SK-N-SH treated with all-trans-retinoic acid at 6 μM for 48 hours (cell line): ENCODE data around the gene IGFN1.

Experiments
- ATAC-seq: fragments of 200-7000 bp; cut with Tn5 transposase; 3 replicates; pipeline ENCODE4 v1.9.1; 2020; ENCODE audit warnings: mild to moderate bottlenecking, moderate library complexity
- ARNTL ChIP-seq: fragments of 450-650 bp; formaldehyde crosslinking; IDR thresholded peaks from 2 replicates; pipeline ENCODE4 v1.5.0; 2020; ENCODE audit warnings: low read depth, mild to moderate bottlenecking, moderate library complexity, borderline replicate concordance
- BACH2 ChIP-seq: fragments of 250-450 bp; sonication (Bioruptor Pico); IDR thresholded peaks from 2 replicates; pipeline ENCODE4 v1.9.0; 2021; ENCODE audit warnings: mild to moderate bottlenecking, borderline replicate concordance
- CREB5 ChIP-seq: fragments of 250-450 bp; sonication (Bioruptor Pico); IDR thresholded peaks from 2 replicates; pipeline ENCODE4 v1.5.1; 2020; ENCODE audit warnings: low read depth, mild to moderate bottlenecking, moderate library complexity
- CSDC2 ChIP-seq: fragments of 250-450 bp; sonication (Bioruptor Pico); IDR thresholded peaks from 2 replicates; pipeline ENCODE4 v1.5.0; 2020; ENCODE audit warnings: mild to moderate bottlenecking, moderate library complexity
- CSRNP3 ChIP-seq: fragments of 250-450 bp; sonication (Bioruptor Pico); IDR thresholded peaks from 2 replicates; pipeline ENCODE4 v1.5.1; 2021; ENCODE audit warnings: mild to moderate bottlenecking, moderate library complexity
- ESRRG ChIP-seq: fragments of 250-450 bp; sonication (Bioruptor Pico); IDR thresholded peaks from 2 replicates; pipeline ENCODE4 v1.6.1; 2021; ENCODE audit warnings: mild to moderate bottlenecking
- GLIS3 ChIP-seq: fragments of 250-450 bp; sonication (Bioruptor Pico); IDR thresholded peaks from 2 replicates; pipeline ENCODE4 v1.5.0; 2020; ENCODE audit warnings: mild to moderate bottlenecking, moderate library complexity
- ISL1 ChIP-seq: fragments of 250-450 bp; sonication (Bioruptor Pico); IDR thresholded peaks from 2 replicates; pipeline ENCODE4 v2.1.2; 2022; ENCODE audit warnings: mild to moderate bottlenecking, moderate library complexity
- OSR1 ChIP-seq: fragments of 250-450 bp; sonication (Bioruptor Pico); IDR thresholded peaks from 2 replicates; pipeline ENCODE4 v1.8.0; 2022; ENCODE audit warnings: moderate library complexity, mild to moderate bottlenecking, inconsistent platforms
- PATZ1 ChIP-seq: fragments of 250-450 bp; sonication (Bioruptor Pico); IDR thresholded peaks from 2 replicates; pipeline ENCODE4 v1.8.0; 2020; ENCODE audit warnings: mild to moderate bottlenecking, moderate library complexity, borderline replicate concordance
- PPARA ChIP-seq: fragments of 250-450 bp; sonication (Bioruptor Pico); IDR thresholded peaks from 2 replicates; pipeline ENCODE4 v1.5.0; 2020; ENCODE audit warnings: mild to moderate bottlenecking, borderline replicate concordance
- RARB ChIP-seq: fragments of 250-450 bp; sonication (Bioruptor Pico); IDR thresholded peaks from 2 replicates; pipeline ENCODE4 v1.8.0; 2021; ENCODE audit warnings: mild to moderate bottlenecking, moderate library complexity
- SNAI2 ChIP-seq: fragments of 250-450 bp; sonication (Bioruptor Pico); IDR thresholded peaks from 2 replicates; pipeline ENCODE4 v1.5.0; 2020; ENCODE audit warnings: mild to moderate bottlenecking, moderate library complexity
- TCF4 ChIP-seq: fragments of 250-450 bp; sonication (Bioruptor Pico); IDR thresholded peaks from 2 replicates; pipeline ENCODE4 v1.8.0; 2021; ENCODE audit warnings: mild to moderate bottlenecking, moderate library complexity, borderline replicate concordance
- TOX ChIP-seq: fragments of 250-450 bp; sonication (Bioruptor Pico); IDR thresholded peaks from 2 replicates; pipeline ENCODE4 v1.8.0; 2021; ENCODE audit warnings: mild to moderate bottlenecking, moderate library complexity, borderline replicate concordance
- TSHZ2 ChIP-seq: fragments of 250-450 bp; sonication (Bioruptor Pico); IDR thresholded peaks from 2 replicates; pipeline ENCODE4 v1.5.0; 2020; ENCODE audit warnings: mild to moderate bottlenecking, moderate library complexity
- ZFP3 ChIP-seq: fragments of 250-450 bp; sonication (Bioruptor Pico); IDR thresholded peaks from 2 replicates; pipeline ENCODE4 v1.5.0; 2020; ENCODE audit warnings: mild to moderate bottlenecking, moderate library complexity
- ZFP30 ChIP-seq: fragments of 450-650 bp; formaldehyde crosslinking; IDR thresholded peaks from 2 replicates; pipeline ENCODE4 v1.5.0; 2022; ENCODE audit warnings: mild to moderate bottlenecking, moderate library complexity
- ZNF565 ChIP-seq: fragments of 450-650 bp; formaldehyde crosslinking; conservative IDR thresholded peaks from 2 replicates; pipeline ENCODE4 v1.5.0; 2020; ENCODE audit warnings: low read depth, mild to moderate bottlenecking, moderate library complexity
- ZNF70 ChIP-seq: fragments of 450-650 bp; formaldehyde crosslinking; IDR thresholded peaks from 2 replicates; pipeline ENCODE4 v1.5.0; 2020; ENCODE audit warnings: mild to moderate bottlenecking, moderate library complexity

The IGFN1 gene

GRCh38 chr1:201264072-201264471 is 73.4 kb downstream of the IGFN1 start:
- ATAC-seq = no peak
- TF ChIP-seq CSRNP3 (CRISPR knock-in tag) (no peak), ARNTL (CRISPR knock-in tag) (no peak), TCF4 (CRISPR knock-in tag) (no peak), ZFP3 (no peak), ZNF565 (CRISPR knock-in tag) (no peak), PPARA (CRISPR knock-in tag) (no peak), ISL1 (no peak), ZFP30 (CRISPR knock-in tag) (no peak), TOX (CRISPR knock-in tag) (no peak), TSHZ2 (CRISPR knock-in tag) (no peak), CSDC2 (CRISPR knock-in tag) (no peak), CREB5 (CRISPR knock-in tag) (no peak), RARB (no peak), BACH2 (CRISPR knock-in tag) (no peak), OSR1 (CRISPR knock-in tag) (no peak), ESRRG (no peak), PATZ1 (CRISPR knock-in tag) (no peak)

GRCh38 chr1:201264554-201264953 is 73.9 kb downstream of the IGFN1 start:
- no peak for ATAC-seq
- no peak for TF ChIP-seq OSR1 (CRISPR knock-in tag)
- TF ChIP-seq ZNF70 (CRISPR knock-in tag) = peak; percentile 52; the same call in 1 of the 2 replicates

GRCh38 chr1:201265756-201266155 is 75.1 kb downstream of the IGFN1 start:
- no peak for TF ChIP-seq SNAI2 (CRISPR knock-in tag)
- TF ChIP-seq BACH2 (CRISPR knock-in tag) = no peak
- no peak for TF ChIP-seq CSRNP3 (CRISPR knock-in tag)
- no peak for TF ChIP-seq GLIS3
- no peak for TF ChIP-seq RARB
- no peak for TF ChIP-seq ZNF70 (CRISPR knock-in tag)
- no peak for TF ChIP-seq ARNTL (CRISPR knock-in tag)
- no peak for TF ChIP-seq PPARA (CRISPR knock-in tag)
- no peak for TF ChIP-seq TSHZ2 (CRISPR knock-in tag)
- no peak for TF ChIP-seq ZFP30 (CRISPR knock-in tag)
- no peak for TF ChIP-seq TOX (CRISPR knock-in tag)
- TF ChIP-seq TCF4 (CRISPR knock-in tag) = no peak
- no peak for TF ChIP-seq ESRRG
- no peak for TF ChIP-seq ZFP3
- no peak for TF ChIP-seq PATZ1 (CRISPR knock-in tag)
- TF ChIP-seq, all 23 proteins: peak for 0
- ATAC-seq = no peak
